Gastrocnemius medialis (tissue), 4 donors: ENCODE measurements around the gene TANGO6. TPM values are rescaled to one million over a fixed set of nuclear protein-coding genes. Genes with fewer than 3 reads are reported as not detected.

ENCODE experiments used
- ATAC-seq, 2 donors: fragments of 150-250 bp; one replicate each; pipeline ENCODE4 v1.9.1; 2016
- DNase-seq, 2 donors: peaks; one replicate each; pipeline ENCODE4 v3.0.0-alpha.2; 2019
- H3K27ac ChIP-seq, 4 donors: fragments of 200-600 bp; sonication (generic); 1 replicate in 1 of 4; 2 replicates in 3 of 4; pipeline ENCODE4 v1.5.1; 2016 to 2018; ENCODE audit warnings: mild to moderate bottlenecking in 2 of 4, moderate library complexity in 1 of 4
- H3K27me3 ChIP-seq, 3 donors: fragments of 200-600 bp; sonication (generic) in 2 of 3; 1 replicate in 1 of 3; 2 replicates in 2 of 3; pipeline versions ENCODE4 v1.5.1 to v1.6.0; 2016 to 2019; ENCODE audit warnings: mild to moderate bottlenecking in 1 of 3, moderate library complexity in 1 of 3
- H3K36me3 ChIP-seq, 2 donors: fragments of 200-600 bp; sonication (generic) in 1 of 2; one replicate each; pipeline ENCODE4 v1.5.1; 2017 to 2018
- H3K4me1 ChIP-seq, 2 donors: fragments of 200-600 bp; sonication (generic) in 1 of 2; one replicate each; pipeline ENCODE4 v1.5.1; 2016 to 2017; ENCODE audit warnings: mild to moderate bottlenecking in 2 of 2
- H3K4me3 ChIP-seq, 4 donors: fragments of 200-600 bp; sonication (generic) in 3 of 4; 1 replicate in 1 of 4; 2 replicates in 3 of 4; pipeline ENCODE4 v1.5.1; 2016 to 2019; ENCODE audit warnings: mild to moderate bottlenecking in 2 of 4
- H3K9me3 ChIP-seq, 3 donors: fragments of 200-600 bp; sonication (generic) in 2 of 3; 1 replicate in 1 of 3; 2 replicates in 2 of 3; pipeline ENCODE4 v1.5.1; 2016 to 2019
- CTCF ChIP-seq, 5 experiments: fragments of 450-650 bp in 3 of 5; fragments of 200-600 bp in 2 of 5; sonication (generic) in 2 of 5; IDR thresholded peaks in 4 of 5; conservative IDR thresholded peaks in 1 of 5; 1 replicate in 4 of 5; 2 replicates in 1 of 5; pipeline ENCODE4 v1.5.1; 2016 to 2019; ENCODE audit warnings: antibody characterized with exemption in 5 of 5, mild to moderate bottlenecking in 3 of 5, moderate library complexity in 3 of 5
- POLR2A ChIP-seq, 2 donors: fragments of 450-650 bp; IDR thresholded peaks; one replicate each; pipeline ENCODE4 v1.6.1; 2017; ENCODE audit warnings: antibody characterized with exemption in 2 of 2, mild to moderate bottlenecking in 2 of 2, moderate library complexity in 2 of 2
- in situ Hi-C, 4 donors: fragments of 200-750 bp; cut with MboI; loops; one replicate each; pipeline versions ENCODE4 v1.15.0 to v1.8.0; 2017; ENCODE audit warnings: low sequenced_read_pairs in 4 of 4
- intact Hi-C: fragments of 100-400 bp; cut with DNase I; formaldehyde crosslinking; loops from one replicate; pipeline ENCODE4 v1.15.1; 2023; ENCODE audit warnings: low total_unique reads
- total RNA-seq, 4 donors: library from RNA; depleted of rRNA; stranded (reverse); fragments of >200 nt; gene quantifications; one replicate each; pipeline versions ENCODE4 v1.1.0 to v1.2.3, GENCODE V29; 2016

Gene TANGO6
- total RNA-seq, 4 donors from 2014 or later = 13.6 to 20.0 (median 17.8) TPM

- H3K27ac ChIP-seq = peak overlapping the region in 1 of 4 donors; percentile 30
- no peak for DNase-seq
- peaks cover 0 to 14% of the 10 kb centered on the region in 2 donors for H3K36me3 ChIP-seq
- H3K4me1 ChIP-seq = peaks cover 9 to 11% of the 10 kb centered on the region in 2 donors
- in situ Hi-C loops (loop anchor here (5.0 to 10.0 kb wide), 2 partner anchors 219 to 222 kb away; no protein-coding TSS in a partner anchor), intact Hi-C loops (loop anchor here (2.0 to 5.0 kb wide), 3 partner anchors 204 to 384 kb away; partner anchors contain the start of gene HAS3)
- no peak for ATAC-seq
- no peak for TF ChIP-seq POLR2A (IDR thresholded peaks at IDR 0.05)
- no peak for TF ChIP-seq CTCF (IDR thresholded peaks at IDR 0.05 in 4 of 5, conservative IDR thresholded peaks at IDR 0.05 in 1 of 5)
- H3K27me3 ChIP-seq = no peaks in the 10 kb centered on the region
- H3K4me3 ChIP-seq = no peak overlapping the region
- no peaks in the 10 kb centered on the region for H3K9me3 ChIP-seq
These were observed 59.6 kb downstream of the TANGO6 start for GRCh38 chr16:68902969-68903345.

GRCh38 chr16:68907297-68907696, 64.0 kb downstream of the TANGO6 start:
- ATAC-seq (no peak), DNase-seq (no peak)
- H3K36me3 ChIP-seq = peaks cover 3 to 39% of the 10 kb centered on the region in 2 donors
- H3K4me3 ChIP-seq = no peak overlapping the region
- H3K27ac ChIP-seq = no peak overlapping the region
- no peak for TF ChIP-seq POLR2A (IDR thresholded peaks at IDR 0.05)
- TF ChIP-seq CTCF (IDR thresholded peaks at IDR 0.05 in 4 of 5, conservative IDR thresholded peaks at IDR 0.05 in 1 of 5) = no peak
- no peaks in the 10 kb centered on the region for H3K27me3 ChIP-seq
- no peaks in the 10 kb centered on the region for H3K9me3 ChIP-seq
- in situ Hi-C loops = loop anchor here in 2 of 4 donors (10.0 kb wide), 1 partner anchor 218 kb away; no protein-coding TSS in a partner anchor
- intact Hi-C loops = no loop called here
- H3K4me1 ChIP-seq = peaks cover 5 to 7% of the 10 kb centered on the region in 2 donors

DNA sequence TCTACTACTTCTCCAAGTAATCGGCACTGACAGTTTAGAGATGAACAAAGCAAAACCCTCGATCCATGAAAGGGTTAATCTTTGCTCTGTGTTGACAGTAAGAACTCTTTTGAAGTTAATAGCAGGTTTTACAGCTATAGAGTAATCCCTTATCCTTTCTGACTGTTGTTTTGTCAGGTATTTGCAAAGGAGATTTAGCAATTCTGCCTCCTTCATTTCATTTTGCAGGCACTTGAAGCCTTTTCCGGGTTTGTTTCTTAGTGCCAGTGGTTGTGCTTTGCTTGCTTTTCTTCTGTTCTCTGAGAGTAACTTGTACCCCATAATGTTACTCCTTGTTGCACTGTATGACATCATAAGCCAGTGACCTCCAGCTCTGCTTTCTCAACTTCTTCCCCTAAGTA, 64.5 kb downstream of the TANGO6 start:
- Histone ChIP-seq H3K4me1 (peaks cover under 1 to 2% of the 10 kb centered on the region in 2 donors), H3K36me3 (peaks cover 3 to 39% of the 10 kb centered on the region in 2 donors), H3K4me3 (no peak overlapping the region), H3K27me3 (no peaks in the 10 kb centered on the region), H3K9me3 (no peaks in the 10 kb centered on the region), H3K27ac (no peak overlapping the region)
- in situ Hi-C loops (loop anchor here in 2 of 4 donors (10.0 kb wide), 1 partner anchor 217 kb away; no protein-coding TSS in a partner anchor), intact Hi-C loops (no loop called here)
- DNase-seq (no peak), ATAC-seq (no peak)
- TF ChIP-seq POLR2A (IDR thresholded peaks at IDR 0.05) = no peak
- TF ChIP-seq CTCF (IDR thresholded peaks at IDR 0.05 in 4 of 5, conservative IDR thresholded peaks at IDR 0.05 in 1 of 5) = no peak

DNA sequence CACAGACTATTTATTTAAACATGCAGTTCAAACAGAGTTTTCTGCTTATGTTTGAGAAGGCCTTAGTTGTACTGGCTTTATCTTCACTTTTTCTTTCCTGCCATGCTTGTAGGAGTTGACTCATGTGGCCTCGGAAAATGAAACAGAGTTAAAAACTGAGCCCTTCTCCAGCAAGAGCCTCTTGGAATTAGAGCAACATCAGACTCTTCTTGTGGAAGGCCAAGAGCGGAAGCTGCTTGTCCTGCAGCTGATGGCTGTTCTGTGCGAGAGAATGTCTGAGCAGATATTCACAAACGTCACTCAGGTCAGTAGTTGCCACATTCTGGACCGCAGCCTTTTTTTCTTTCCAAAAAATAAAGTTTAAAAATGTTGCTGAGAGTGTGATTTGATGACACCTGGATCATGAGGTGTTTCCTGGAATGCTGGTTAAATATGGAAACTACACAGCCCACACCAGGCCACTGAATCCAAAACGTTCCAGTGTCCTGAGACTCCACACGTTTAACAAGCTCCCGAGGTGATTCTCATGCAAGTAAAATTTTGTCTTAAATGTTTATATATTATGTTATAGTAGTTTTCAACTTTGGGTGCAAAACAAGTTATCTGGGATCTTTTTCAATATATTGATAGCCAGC, 65.9 kb downstream of the TANGO6 start:
- in situ Hi-C loops = loop anchor here in 2 of 4 donors (10.0 kb wide), 1 partner anchor 216 kb away; no protein-coding TSS in a partner anchor

More for the DNA sequence above, 65.9 kb downstream of the TANGO6 start:
- DNase-seq (no peak), ATAC-seq (no peak)
- intact Hi-C loops = no loop called here
- H3K36me3 ChIP-seq = peaks cover 3 to 39% of the 10 kb centered on the region in 2 donors
- H3K4me3 ChIP-seq = no peak overlapping the region
- no peaks in the 10 kb centered on the region for H3K4me1 ChIP-seq
- no peaks in the 10 kb centered on the region for H3K27me3 ChIP-seq
- TF ChIP-seq POLR2A (IDR thresholded peaks at IDR 0.05) (no peak), CTCF (IDR thresholded peaks at IDR 0.05 in 4 of 5, conservative IDR thresholded peaks at IDR 0.05 in 1 of 5) (no peak)
- no peaks in the 10 kb centered on the region for H3K9me3 ChIP-seq
- no peak overlapping the region for H3K27ac ChIP-seq
